GM12878 (cell line): Measurements from ENCODE around the gene NELFB.

Experiments used
- BHLHE40 ChIP-seq, 2 experiments: fragments of 450-650 bp in 1 of 2; IDR thresholded peaks; 2 replicates each; pipeline ENCODE4 v1.6.1; 2011 to 2017; ENCODE audit warnings: low read depth in 2 of 2, borderline replicate concordance in 1 of 2, improper control_type of control experiment in 1 of 2, low read length in 1 of 2, mild to moderate bottlenecking in 1 of 2
- DPF2 ChIP-seq: fragments of 450-650 bp; IDR thresholded peaks from 2 replicates; pipeline ENCODE4 v1.6.1; 2017; ENCODE audit warnings: mild to moderate bottlenecking
- EZH2 ChIP-seq: IDR thresholded peaks from 2 replicates; pipeline ENCODE4 v1.6.1; 2012; ENCODE audit warnings: low read depth, mild to moderate bottlenecking, control low read depth, inconsistent platforms, low read length, borderline replicate concordance; ENCODE audit not compliant: control insufficient read depth
- FOXK2 ChIP-seq: fragments of 450-650 bp; IDR thresholded peaks from 2 replicates; pipeline ENCODE4 v1.6.1; 2017; ENCODE audit warnings: mild to moderate bottlenecking, moderate library complexity
- GABPA ChIP-seq: IDR thresholded peaks from 2 replicates; pipeline ENCODE4 v1.6.1; 2014; ENCODE audit warnings: antibody characterized with exemption, low read depth, mild to moderate bottlenecking, inconsistent platforms
- MTA3 ChIP-seq: IDR thresholded peaks from 2 replicates; pipeline ENCODE4 v1.6.1; 2012; ENCODE audit warnings: low read length, inconsistent platforms, borderline replicate concordance
- NBN ChIP-seq: fragments of 450-650 bp; IDR thresholded peaks from 2 replicates; pipeline ENCODE4 v1.6.1; 2016
- POLR2A ChIP-seq: IDR thresholded peaks from 2 replicates; pipeline ENCODE4 v1.6.1; 2011; ENCODE audit warnings: low read depth, mild to moderate bottlenecking, low read length
- SMAD1 ChIP-seq: fragments of 450-650 bp; IDR thresholded peaks from 2 replicates; pipeline ENCODE4 v1.6.1; 2018; ENCODE audit warnings: mild to moderate bottlenecking, low read depth; ENCODE audit not compliant: partially characterized antibody
- SMC3 ChIP-seq: IDR thresholded peaks from 2 replicates; pipeline ENCODE4 v1.6.1; 2011; ENCODE audit warnings: low read length, improper control_type of control experiment, borderline replicate concordance
- TF ChIP-seq, protein P1 (sequence below), 3 experiments: IDR thresholded peaks in 2 of 3; conservative IDR thresholded peaks in 1 of 3; 2 replicates each; pipeline ENCODE4 v1.5.1; 2011; ENCODE audit warnings: low read depth in 3 of 3, low read length in 3 of 3, mild to moderate bottlenecking in 3 of 3, control low read depth in 2 of 3, moderate library complexity in 2 of 3, inconsistent platforms in 1 of 3, mixed read lengths in 1 of 3; ENCODE audit not compliant: control insufficient read depth in 2 of 3, insufficient read depth in 1 of 3; ENCODE audit errors: extremely low read depth in 1 of 3

DNA sequence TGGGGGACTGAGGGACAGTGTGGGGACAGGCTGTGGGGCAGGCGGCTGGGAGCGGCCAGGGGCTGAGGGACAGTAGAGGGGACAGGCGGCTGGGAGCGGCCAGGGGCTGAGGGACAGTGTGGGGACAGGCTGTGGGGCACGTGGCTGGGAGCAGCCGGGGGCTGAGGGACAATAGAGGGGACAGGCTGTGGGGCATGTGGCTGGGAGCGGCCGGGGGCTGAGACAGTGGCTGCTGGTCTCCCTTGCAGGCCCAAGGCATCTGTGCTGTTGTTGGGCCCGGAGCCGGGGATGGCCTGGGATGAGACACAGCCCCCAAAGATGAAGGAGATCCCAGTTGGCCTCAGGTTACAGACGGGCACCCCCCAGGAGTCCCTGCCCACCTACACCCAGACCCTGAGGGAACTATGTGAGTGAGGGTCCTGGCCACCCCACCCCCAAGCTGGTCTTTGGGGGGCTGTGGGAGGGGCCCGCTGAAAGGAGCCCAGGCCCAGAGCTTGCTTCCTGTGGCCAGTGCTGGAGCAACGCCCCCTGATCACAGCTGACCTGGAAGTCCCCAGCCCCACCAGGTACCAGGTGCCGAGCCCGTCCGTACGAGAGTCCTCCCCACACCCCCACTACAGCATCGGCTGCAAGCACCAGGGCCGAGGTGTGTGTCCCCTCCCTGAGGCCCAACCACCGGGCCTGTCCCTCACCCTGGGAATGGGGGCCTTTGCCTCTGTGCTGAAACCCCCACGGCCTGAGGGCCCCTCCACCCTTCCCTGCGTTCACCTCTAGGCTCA is 3.4 kb upstream of the NELFB start:
- no peak for TF ChIP-seq MTA3
- TF ChIP-seq SMAD1, result no peak
- TF ChIP-seq, protein P1, sequence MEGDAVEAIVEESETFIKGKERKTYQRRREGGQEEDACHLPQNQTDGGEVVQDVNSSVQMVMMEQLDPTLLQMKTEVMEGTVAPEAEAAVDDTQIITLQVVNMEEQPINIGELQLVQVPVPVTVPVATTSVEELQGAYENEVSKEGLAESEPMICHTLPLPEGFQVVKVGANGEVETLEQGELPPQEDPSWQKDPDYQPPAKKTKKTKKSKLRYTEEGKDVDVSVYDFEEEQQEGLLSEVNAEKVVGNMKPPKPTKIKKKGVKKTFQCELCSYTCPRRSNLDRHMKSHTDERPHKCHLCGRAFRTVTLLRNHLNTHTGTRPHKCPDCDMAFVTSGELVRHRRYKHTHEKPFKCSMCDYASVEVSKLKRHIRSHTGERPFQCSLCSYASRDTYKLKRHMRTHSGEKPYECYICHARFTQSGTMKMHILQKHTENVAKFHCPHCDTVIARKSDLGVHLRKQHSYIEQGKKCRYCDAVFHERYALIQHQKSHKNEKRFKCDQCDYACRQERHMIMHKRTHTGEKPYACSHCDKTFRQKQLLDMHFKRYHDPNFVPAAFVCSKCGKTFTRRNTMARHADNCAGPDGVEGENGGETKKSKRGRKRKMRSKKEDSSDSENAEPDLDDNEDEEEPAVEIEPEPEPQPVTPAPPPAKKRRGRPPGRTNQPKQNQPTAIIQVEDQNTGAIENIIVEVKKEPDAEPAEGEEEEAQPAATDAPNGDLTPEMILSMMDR (IDR thresholded peaks at IDR 0.05 in 2 of 3, conservative IDR thresholded peaks at IDR 0.05 in 1 of 3; ENCODE audit: control insufficient read depth in 2 of 3, extremely low read depth in 1 of 3, insufficient read depth in 1 of 3, low read depth in 3 of 3, low read length in 3 of 3), result no peak
- no peak for TF ChIP-seq POLR2A
- TF ChIP-seq DPF2, result no peak
- no peak for TF ChIP-seq FOXK2
- no peak for TF ChIP-seq BHLHE40 (IDR thresholded peaks at IDR 0.05; ENCODE audit: borderline replicate concordance in 1 of 2, low read depth in 2 of 2, low read length in 1 of 2)
- no peak for TF ChIP-seq GABPA
- TF ChIP-seq NBN, result no peak
- TF ChIP-seq EZH2, result no peak
- TF ChIP-seq SMC3, result no peak
